T-helper 2 cell treated with Interferon-gamma antibody and Interleukin-4, amounts not matched to agents 5 μg/mL and 100 μg/mL, for 36 hours (primary cell): ENCODE results near the gene ZNF365.

Experiments used
- DNase-seq: peaks from one replicate; pipeline ENCODE4 v3.0.0; 2021; ENCODE audit warnings: low spot score
- H3K27ac Mint-ChIP-seq: one replicate; pipeline ENCODE4 v1.8.0; 2021; ENCODE audit warnings: mild to moderate bottlenecking, mixed read lengths
- H3K27me3 Mint-ChIP-seq: one replicate; pipeline ENCODE4 v1.8.0; 2021; ENCODE audit warnings: low read depth, mixed read lengths
- H3K36me3 Mint-ChIP-seq: one replicate; pipeline ENCODE4 v1.8.0; 2021; ENCODE audit warnings: low read depth, mixed read lengths
- H3K4me1 Mint-ChIP-seq: one replicate; pipeline ENCODE4 v1.8.0; 2021; ENCODE audit warnings: low read depth, mixed read lengths
- H3K4me3 Mint-ChIP-seq: one replicate; pipeline ENCODE4 v1.8.0; 2022; ENCODE audit warnings: mild to moderate bottlenecking, moderate library complexity, mixed read lengths
- H3K9me3 Mint-ChIP-seq: one replicate; pipeline ENCODE4 v1.8.0; 2021; ENCODE audit warnings: mixed read lengths

Gene ZNF365

GRCh38 chr10:62451611-62451975 is 77.4 kb downstream of the ZNF365 start:
- H3K4me3 Mint-ChIP-seq: no peak overlapping the region
- no peak for DNase-seq
- peaks cover 5% of the 10 kb centered on the region for H3K4me1 Mint-ChIP-seq
- no peaks in the 10 kb centered on the region for H3K36me3 Mint-ChIP-seq
- H3K27ac Mint-ChIP-seq: no peak overlapping the region
- H3K27me3 Mint-ChIP-seq: peaks cover 29% of the 10 kb centered on the region
- peaks cover 4% of the 10 kb centered on the region for H3K9me3 Mint-ChIP-seq
